ENCODE data around the gene RREB1. TPM values are rescaled to one million over a fixed set of nuclear protein-coding genes. Genes with fewer than 3 reads are reported as not detected.

The RREB1 gene
- total and polyA plus RNA-seq, 2 donors (not counting 3 experiments of a cell fraction or from before 2014, with no cell fraction given) = 3.7 to 33.0 TPM

DNA sequence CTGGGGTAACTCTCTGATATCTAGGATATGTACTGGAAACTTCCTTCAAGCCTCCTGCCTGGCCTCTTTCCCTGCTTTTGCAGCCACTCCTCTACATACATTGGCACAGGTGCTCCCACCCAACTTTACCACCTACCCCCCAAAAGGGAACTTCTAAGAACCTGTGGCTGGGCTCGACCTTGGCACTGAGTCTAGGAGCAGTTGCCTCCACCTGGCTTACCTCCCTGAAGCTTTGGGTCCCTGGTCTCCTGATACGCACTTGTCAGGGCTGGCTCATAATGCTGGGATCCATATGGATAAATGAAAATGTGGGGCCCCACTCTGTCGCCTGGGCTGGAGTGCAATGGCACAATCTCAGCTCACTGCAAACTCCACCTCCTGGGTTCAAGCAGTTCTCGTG is 149.0 kb downstream of the RREB1 start:
- CTCF ChIA-PET = no interaction called here
- dilution Hi-C loops (cut with MboI; ENCODE audit: extremely low pct_ligation_motif_present, low sequenced_read_pairs) = no loop called here
- no peak overlapping the region for H3K9ac ChIP-seq (replicated peaks; ENCODE audit: extremely low read depth, insufficient read depth, low read length)
- peaks cover 0 to 4% of the 10 kb centered on the region in 2 experiments for H3K36me3 ChIP-seq (ENCODE audit: control insufficient read depth in 2 of 2, extremely low read depth in 1 of 2, insufficient read depth in 2 of 2, low read length in 2 of 2)
- no peak overlapping the region for H3K4me3 ChIP-seq (replicated peaks in 1 of 3; ENCODE audit: insufficient read depth in 1 of 3, low read depth in 1 of 3, low read length in 3 of 3)
- no peaks in the 10 kb centered on the region for H3K27me3 ChIP-seq (ENCODE audit: control insufficient read depth in 2 of 2, insufficient read depth in 2 of 2, low read length in 2 of 2)
- H3K27ac ChIP-seq (ENCODE audit: insufficient read depth, low read depth, low read length) = no peak overlapping the region
- no peak for TF ChIP-seq CTCF (IDR thresholded peaks at IDR 0.05; ENCODE audit: extremely low read depth in 1 of 2, insufficient read depth in 1 of 2, low read depth in 1 of 2, low read length in 2 of 2)
- TF ChIP-seq MAX (IDR thresholded peaks at IDR 0.05; ENCODE audit: insufficient read depth, insufficient read length) = no peak
- no peak for TF ChIP-seq MYC (IDR thresholded peaks at IDR 0.05; ENCODE audit: low read depth, low read length)
- TF ChIP-seq JUN (IDR thresholded peaks at IDR 0.05; ENCODE audit: borderline replicate concordance, insufficient read depth, insufficient read length, low read depth) = no peak
- no peak for TF ChIP-seq FOS (IDR thresholded peaks at IDR 0.05; ENCODE audit: borderline replicate concordance, insufficient read depth, low read length)
- TF ChIP-seq EZH2 (IDR thresholded peaks at IDR 0.05; ENCODE audit: borderline replicate concordance, low read depth, low read length, severe bottlenecking) = no peak
- TF ChIP-seq POLR2AphosphoS5 (IDR thresholded peaks at IDR 0.05; ENCODE audit: insufficient read depth, low read depth, low read length) = no peak
- TF ChIP-seq POLR2A (IDR thresholded peaks at IDR 0.05; ENCODE audit: low read depth, low read length) = no peak
- TF ChIP-seq GATA2 (IDR thresholded peaks at IDR 0.05; ENCODE audit: insufficient read depth, insufficient read length, low read depth, low read length) = no peak
- intact Hi-C loops (cut with micrococcal nuclease) = no loop called here
- no TSS peak for BruUV-seq (replicated peaks)
- no peak overlapping the region for H2AFZ ChIP-seq (ENCODE audit: low read depth, low read length)
- no peak for FAIRE-seq
- no peak overlapping the region for H3K4me2 ChIP-seq (ENCODE audit: insufficient read depth, low read length)
- peaks cover 7% of the 10 kb centered on the region for H3K4me1 ChIP-seq (ENCODE audit: control insufficient read depth, extremely low read depth, insufficient read depth, low read length)
- no peaks in the 10 kb centered on the region for H3K9me1 ChIP-seq (replicated peaks; ENCODE audit: control insufficient read depth, extremely low read depth, insufficient read depth, low read length)
- H3K79me2 ChIP-seq (ENCODE audit: control insufficient read depth, insufficient read depth, low read length) = no peaks in the 10 kb centered on the region
- no peaks in the 10 kb centered on the region for H4K20me1 ChIP-seq (replicated peaks; ENCODE audit: control insufficient read depth, extremely low read depth, insufficient read depth, low read length)
- no peaks in the 10 kb centered on the region for H3K9me3 ChIP-seq (replicated peaks; ENCODE audit: control insufficient read depth, insufficient read depth, low read length)
- POLR2A ChIA-PET = no interaction called here
- DNase-seq (ENCODE audit: low read depth, low spot score) = no peak

Data from endothelial cell of umbilical vein (primary cell).